Upper lobe of right lung (tissue), 1 donor: Measurements from ENCODE around the gene ARHGAP24. TPM values are rescaled to one million over a fixed set of nuclear protein-coding genes. Genes with fewer than 3 reads are reported as not detected.

Experiments used
- ATAC-seq: fragments of 200-7000 bp; cut with Tn5 transposase; one replicate; pipeline ENCODE4 v1.9.1; 2020; ENCODE audit warnings: mild to moderate bottlenecking, moderate library complexity
- DNase-seq: peaks from one replicate; pipeline ENCODE4 v3.0.0-alpha.2; 2020
- H3K27ac ChIP-seq: fragments of 200-600 bp; one replicate; pipeline ENCODE4 v1.8.0; 2022
- H3K27me3 ChIP-seq: fragments of 200-600 bp; one replicate; pipeline ENCODE4 v1.8.0; 2022; ENCODE audit warnings: mild to moderate bottlenecking
- H3K36me3 ChIP-seq: fragments of 200-600 bp; one replicate; pipeline ENCODE4 v1.8.0; 2022
- H3K4me1 ChIP-seq: fragments of 200-600 bp; one replicate; pipeline ENCODE4 v1.8.0; 2022
- H3K4me3 ChIP-seq: fragments of 200-600 bp; one replicate; pipeline ENCODE4 v1.8.0; 2022; ENCODE audit warnings: mild to moderate bottlenecking
- H3K9me3 ChIP-seq: fragments of 200-600 bp; one replicate; pipeline ENCODE4 v1.8.0; 2022
- CTCF ChIP-seq: fragments of 200-600 bp; IDR thresholded peaks from one replicate; pipeline ENCODE4 v1.8.0; 2022; ENCODE audit warnings: antibody characterized with exemption
- intact Hi-C: fragments of 100-400 bp; cut with DNase I; formaldehyde crosslinking; loops from one replicate; pipeline ENCODE4 v1.11.0; 2022
- total RNA-seq: library from RNA; stranded (reverse); fragmentation: NEBNext Ultra II Directional; extraction: Animal tissue kit (Norgen Biotek cat#: 25700); gene quantifications from one replicate; pipeline ENCODE4 v1.2.1, GENCODE V29; 2021
- donor health status: DM: no; HTN: yes; CAD: no; lungs with severe emphysema.

ARHGAP24 gene
- total RNA-seq, 1 donor from 2014 or later = 29.8 TPM

GRCh38 chr4:85879518-85879917 lies 404.6 kb downstream of the ARHGAP24 start:
- H3K36me3 ChIP-seq = no peaks in the 10 kb centered on the region
- no peaks in the 10 kb centered on the region for H3K27me3 ChIP-seq
- no peak overlapping the region for H3K4me3 ChIP-seq
- no peak overlapping the region for H3K27ac ChIP-seq
- H3K4me1 ChIP-seq = no peaks in the 10 kb centered on the region
- no peaks in the 10 kb centered on the region for H3K9me3 ChIP-seq
- DNase-seq = no peak
- TF ChIP-seq CTCF = no peak
- intact Hi-C loops = no loop called here
- ATAC-seq = no peak

- Histone ChIP-seq H3K9me3 (no peaks in the 10 kb centered on the region), H3K4me1 (no peaks in the 10 kb centered on the region), H3K27me3 (no peaks in the 10 kb centered on the region), H3K36me3 (no peaks in the 10 kb centered on the region), H3K27ac (no peak overlapping the region), H3K4me3 (no peak overlapping the region)
- ATAC-seq = no peak
- TF ChIP-seq CTCF = no peak
- no peak for DNase-seq
- intact Hi-C loops = no loop called here
Observed at GRCh38 chr4:85883180-85883579, 408.2 kb downstream of the ARHGAP24 start.

DNA sequence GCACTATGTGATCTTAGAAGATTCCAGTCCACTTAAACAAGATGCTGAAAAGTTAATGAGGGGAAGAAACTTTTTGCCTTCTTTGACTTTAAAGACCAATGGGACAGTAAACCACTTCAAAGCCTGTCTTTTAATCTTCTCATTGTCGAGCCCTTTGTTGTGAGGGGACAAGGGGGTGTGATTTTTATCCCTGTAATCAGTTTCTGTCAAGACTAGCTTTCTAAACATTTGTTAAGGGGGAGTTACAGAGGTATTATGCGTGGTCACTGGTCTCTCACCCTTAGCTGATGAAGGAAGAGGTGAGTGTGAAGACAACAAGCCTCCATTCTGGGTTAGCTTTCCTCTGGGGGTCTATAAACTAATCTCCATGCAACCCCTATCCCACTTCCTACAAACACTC lies 409.3 kb downstream of the ARHGAP24 start:
- H3K4me1 ChIP-seq = no peaks in the 10 kb centered on the region
- H3K27ac ChIP-seq = no peak overlapping the region
- DNase-seq (no peak), ATAC-seq (no peak)
- H3K9me3 ChIP-seq = no peaks in the 10 kb centered on the region
- no peak overlapping the region for H3K4me3 ChIP-seq
- no peak for TF ChIP-seq CTCF
- no peaks in the 10 kb centered on the region for H3K27me3 ChIP-seq
- intact Hi-C loops = no loop called here
- H3K36me3 ChIP-seq = no peaks in the 10 kb centered on the region

DNA sequence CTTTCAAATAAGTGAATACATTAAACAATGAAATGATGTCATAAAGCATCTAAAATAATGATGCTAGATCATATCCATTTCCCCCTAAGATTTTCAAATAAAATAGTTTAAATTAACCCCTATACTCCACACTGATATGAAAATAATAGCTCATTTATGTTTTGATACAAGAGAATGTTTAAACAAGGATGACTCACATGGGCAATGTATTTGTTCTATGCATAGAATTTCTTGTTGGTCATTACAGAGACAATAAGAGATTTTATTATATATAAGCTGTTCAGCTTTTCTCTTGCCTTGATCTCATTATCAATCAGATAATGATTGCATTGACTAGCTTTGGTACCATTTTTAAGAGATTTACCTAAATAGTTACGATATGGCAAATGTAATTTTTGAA lies 411.7 kb downstream of the ARHGAP24 start:
- no peaks in the 10 kb centered on the region for H3K27me3 ChIP-seq
- TF ChIP-seq CTCF = no peak
- no peaks in the 10 kb centered on the region for H3K36me3 ChIP-seq
- no peak overlapping the region for H3K27ac ChIP-seq
- no peak overlapping the region for H3K4me3 ChIP-seq
- DNase-seq (no peak), ATAC-seq (no peak)
- no peaks in the 10 kb centered on the region for H3K4me1 ChIP-seq
- intact Hi-C loops = no loop called here
- no peaks in the 10 kb centered on the region for H3K9me3 ChIP-seq

- Histone ChIP-seq H3K4me1 (no peaks in the 10 kb centered on the region), H3K4me3 (no peak overlapping the region), H3K36me3 (no peaks in the 10 kb centered on the region), H3K27ac (no peak overlapping the region), H3K27me3 (no peaks in the 10 kb centered on the region), H3K9me3 (no peaks in the 10 kb centered on the region)
- TF ChIP-seq CTCF = no peak
- intact Hi-C loops = no loop called here
- DNase-seq (no peak), ATAC-seq (no peak)
Observed at GRCh38 chr4:85889314-85889713, 414.4 kb downstream of the ARHGAP24 start.

DNA sequence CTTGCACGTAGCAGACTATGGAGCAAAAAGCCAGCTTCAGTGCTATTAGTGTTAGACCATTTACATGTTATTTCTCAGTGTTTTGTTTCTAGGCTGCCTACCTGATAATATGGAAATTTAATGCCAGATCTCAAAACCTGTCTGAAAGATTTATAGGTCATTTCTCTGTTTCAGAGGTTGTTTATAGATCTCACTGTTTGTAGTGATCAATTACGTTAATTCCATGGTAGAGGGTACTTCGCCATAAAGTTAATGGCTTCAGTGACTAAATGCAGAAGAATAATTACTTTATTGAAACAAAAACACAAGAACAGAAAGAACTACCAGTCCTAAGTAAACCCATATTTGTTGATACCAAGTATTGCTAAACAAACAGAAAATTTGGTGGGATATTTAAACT lies 420.8 kb downstream of the ARHGAP24 start:
- no peaks in the 10 kb centered on the region for H3K27me3 ChIP-seq
- no peaks in the 10 kb centered on the region for H3K4me1 ChIP-seq
- ATAC-seq (no peak), DNase-seq (no peak)
- no peaks in the 10 kb centered on the region for H3K36me3 ChIP-seq
- no peak overlapping the region for H3K4me3 ChIP-seq
- H3K9me3 ChIP-seq = no peaks in the 10 kb centered on the region
- no peak overlapping the region for H3K27ac ChIP-seq
- intact Hi-C loops = no loop called here
- no peak for TF ChIP-seq CTCF
